H9 (cell line): ENCODE data around the gene TNFSF8. TPM values are rescaled to one million over a fixed set of nuclear protein-coding genes. Genes with fewer than 3 reads are reported as not detected.

Experiments
- DNase-seq: peaks from one replicate; pipeline ENCODE4 v3.0.0-alpha.2; 2017
- H2AFZ ChIP-seq: one replicate; pipeline ENCODE4 v1.6.1; 2013; ENCODE audit warnings: mild to moderate bottlenecking, low read length, control low read depth, moderate library complexity
- H2AK5ac ChIP-seq: 2 replicates; pipeline ENCODE4 v1.6.1; 2013; ENCODE audit warnings: low read length, control low read depth, mixed read lengths; ENCODE audit not compliant: insufficient read length
- H2BK120ac ChIP-seq: one replicate; pipeline ENCODE4 v1.6.1; 2013; ENCODE audit warnings: low read depth, mild to moderate bottlenecking, low read length, control low read depth, inconsistent platforms; ENCODE audit not compliant: poor library complexity, severe bottlenecking
- H2BK12ac ChIP-seq: 2 replicates; pipeline ENCODE4 v1.6.1; 2013; ENCODE audit warnings: low read length, control low read depth, mixed read lengths, low read depth; ENCODE audit not compliant: insufficient read length
- H2BK15ac ChIP-seq: 2 replicates; pipeline ENCODE4 v1.6.1; 2013; ENCODE audit warnings: low read depth, low read length, control low read depth
- H2BK20ac ChIP-seq: one replicate; pipeline ENCODE4 v1.6.1; 2013; ENCODE audit warnings: low read depth, mild to moderate bottlenecking, low read length, control low read depth, inconsistent platforms; ENCODE audit not compliant: poor library complexity, severe bottlenecking
- H2BK5ac ChIP-seq: 2 replicates; pipeline ENCODE4 v1.6.1; 2013; ENCODE audit warnings: low read length, control low read depth, mixed read lengths; ENCODE audit not compliant: insufficient read length
- H3K14ac ChIP-seq: 2 replicates; pipeline ENCODE4 v1.6.1; 2013; ENCODE audit warnings: low read length, control low read depth; ENCODE audit not compliant: insufficient read depth
- H3K18ac ChIP-seq: 2 replicates; pipeline ENCODE4 v1.6.1; 2013; ENCODE audit warnings: low read depth, mild to moderate bottlenecking, mixed read lengths, low read length, control low read depth; ENCODE audit not compliant: insufficient read length
- H3K23ac ChIP-seq: 2 replicates; pipeline ENCODE4 v1.6.1; 2013; ENCODE audit warnings: low read length, control low read depth, mixed read lengths, low read depth; ENCODE audit not compliant: insufficient read length
- H3K23me2 ChIP-seq: 2 replicates; pipeline ENCODE4 v1.6.1; 2013; ENCODE audit warnings: low read depth, mild to moderate bottlenecking, mixed read lengths, low read length, control low read depth; ENCODE audit not compliant: insufficient read length, poor library complexity, severe bottlenecking
- H3K27ac ChIP-seq: 2 replicates; pipeline ENCODE4 v1.5.1; 2013; ENCODE audit warnings: low read length, control low read depth, mixed read lengths, low read depth; ENCODE audit not compliant: insufficient read length
- H3K27me3 ChIP-seq: 2 replicates; pipeline ENCODE4 v1.6.1; 2013; ENCODE audit warnings: low read length, control low read depth, inconsistent platforms; ENCODE audit not compliant: insufficient read depth
- H3K4ac ChIP-seq: 2 replicates; pipeline ENCODE4 v1.6.1; 2013; ENCODE audit warnings: low read depth, mild to moderate bottlenecking, control low read depth, inconsistent platforms, low read length, moderate library complexity
- H3K4me1 ChIP-seq: 2 replicates; pipeline ENCODE4 v1.6.1; 2013; ENCODE audit warnings: low read length, control low read depth, inconsistent platforms; ENCODE audit not compliant: insufficient read depth
- H3K4me2 ChIP-seq: 2 replicates; pipeline ENCODE4 v1.6.1; 2013; ENCODE audit warnings: low read length, control low read depth, mixed read lengths; ENCODE audit not compliant: insufficient read length, insufficient read depth
- H3K56ac ChIP-seq: 2 replicates; pipeline ENCODE4 v1.6.1; 2013; ENCODE audit warnings: low read depth, mild to moderate bottlenecking, mixed read lengths, low read length, control low read depth; ENCODE audit not compliant: insufficient read length
- H3K79me1 ChIP-seq: 2 replicates; pipeline ENCODE4 v1.6.1; 2013; ENCODE audit warnings: low read depth, mild to moderate bottlenecking, moderate library complexity, low read length, control low read depth, inconsistent platforms; ENCODE audit not compliant: insufficient read depth, poor library complexity, severe bottlenecking
- H3K79me2 ChIP-seq: 2 replicates; pipeline ENCODE4 v1.6.1; 2013; ENCODE audit warnings: low read length, control low read depth, inconsistent platforms; ENCODE audit not compliant: insufficient read depth
- H3K9ac ChIP-seq: 2 replicates; pipeline ENCODE4 v1.6.1; 2013; ENCODE audit warnings: low read length, control low read depth, mixed read lengths; ENCODE audit not compliant: insufficient read length; ENCODE audit errors: extremely low read depth
- H3K9me3 ChIP-seq: one replicate; pipeline ENCODE4 v1.6.1; 2013; ENCODE audit warnings: low read depth, low read length, inconsistent platforms; ENCODE audit not compliant: control insufficient read depth
- H3T11ph ChIP-seq: one replicate; pipeline ENCODE4 v1.6.1; 2013; ENCODE audit warnings: mild to moderate bottlenecking, low read length, control low read depth, inconsistent platforms
- H4K20me1 ChIP-seq: one replicate; pipeline ENCODE4 v1.6.1; 2013; ENCODE audit not compliant: control insufficient read depth, insufficient read length, insufficient read depth
- H4K5ac ChIP-seq: 2 replicates; pipeline ENCODE4 v1.6.1; 2013; ENCODE audit warnings: low read depth, mild to moderate bottlenecking, mixed read lengths, low read length, control low read depth; ENCODE audit not compliant: insufficient read length
- H4K8ac ChIP-seq: replicated peaks from 2 replicates; pipeline ENCODE4 v1.6.1; 2013; ENCODE audit warnings: low read length, control low read depth, mixed read lengths, low read depth; ENCODE audit not compliant: insufficient read length
- H4K91ac ChIP-seq: 2 replicates; pipeline ENCODE4 v1.6.1; 2013; ENCODE audit warnings: low read depth, mild to moderate bottlenecking, moderate library complexity, mixed read lengths, low read length, control low read depth; ENCODE audit not compliant: insufficient read length
- H3K27ac Mint-ChIP-seq, 3 experiments: 2 replicates in 2 of 3; 3 replicates in 1 of 3; pipeline ENCODE4 v1.8.0; 2020 to 2021; ENCODE audit warnings: mixed read lengths in 3 of 3, mild to moderate bottlenecking in 1 of 3, moderate library complexity in 1 of 3
- H3K27me3 Mint-ChIP-seq: 2 replicates; pipeline ENCODE4 v1.8.0; 2021; ENCODE audit warnings: low read depth, mild to moderate bottlenecking, moderate library complexity, mixed read lengths
- H3K36me3 Mint-ChIP-seq, 3 experiments: 2 replicates in 2 of 3; 3 replicates in 1 of 3; pipeline ENCODE4 v1.8.0; 2020 to 2021; ENCODE audit warnings: low read depth in 3 of 3, mixed read lengths in 3 of 3; ENCODE audit not compliant: insufficient read depth in 1 of 3
- H3K4me1 Mint-ChIP-seq, 2 experiments: 2 replicates each; pipeline ENCODE4 v1.8.0; 2020; ENCODE audit warnings: mixed read lengths in 2 of 2
- H3K4me3 Mint-ChIP-seq, 2 experiments: 2 replicates in 1 of 2; 3 replicates in 1 of 2; pipeline ENCODE4 v1.8.0; 2020 to 2021; ENCODE audit warnings: mild to moderate bottlenecking in 2 of 2, mixed read lengths in 2 of 2, moderate library complexity in 1 of 2
- H3K9me3 Mint-ChIP-seq, 2 experiments: 2 replicates in 1 of 2; 3 replicates in 1 of 2; pipeline ENCODE4 v1.8.0; 2020; ENCODE audit warnings: mild to moderate bottlenecking in 2 of 2, mixed read lengths in 2 of 2, moderate library complexity in 1 of 2
- CTCF ChIP-seq: fragments of 200-600 bp; sonication (generic); conservative IDR thresholded peaks from 3 replicates; pipeline ENCODE4 v1.8.0; 2021; ENCODE audit warnings: antibody characterized with exemption, mild to moderate bottlenecking
- WGBS: extraction: QIAGEN DNeasy Blood & Tissue Kit; methylation state at CpG from one replicate; pipeline ENCODE4 v1.1.7; 2013; ENCODE audit warnings: missing lambda C conversion rate, low lambda C conversion rate, mixed read lengths; ENCODE audit not compliant: insufficient read length; ENCODE audit errors: extremely low coverage; 5-methylcytosine and 5-hydroxymethylcytosine counted together
- total RNA-seq: library from RNA; stranded (reverse); gene quantifications from 2 replicates; pipeline ENCODE4 v1.2.1, GENCODE V29; 2021

The TNFSF8 gene
- total RNA-seq, 1 experiment from 2014 or later = not detected

DNA sequence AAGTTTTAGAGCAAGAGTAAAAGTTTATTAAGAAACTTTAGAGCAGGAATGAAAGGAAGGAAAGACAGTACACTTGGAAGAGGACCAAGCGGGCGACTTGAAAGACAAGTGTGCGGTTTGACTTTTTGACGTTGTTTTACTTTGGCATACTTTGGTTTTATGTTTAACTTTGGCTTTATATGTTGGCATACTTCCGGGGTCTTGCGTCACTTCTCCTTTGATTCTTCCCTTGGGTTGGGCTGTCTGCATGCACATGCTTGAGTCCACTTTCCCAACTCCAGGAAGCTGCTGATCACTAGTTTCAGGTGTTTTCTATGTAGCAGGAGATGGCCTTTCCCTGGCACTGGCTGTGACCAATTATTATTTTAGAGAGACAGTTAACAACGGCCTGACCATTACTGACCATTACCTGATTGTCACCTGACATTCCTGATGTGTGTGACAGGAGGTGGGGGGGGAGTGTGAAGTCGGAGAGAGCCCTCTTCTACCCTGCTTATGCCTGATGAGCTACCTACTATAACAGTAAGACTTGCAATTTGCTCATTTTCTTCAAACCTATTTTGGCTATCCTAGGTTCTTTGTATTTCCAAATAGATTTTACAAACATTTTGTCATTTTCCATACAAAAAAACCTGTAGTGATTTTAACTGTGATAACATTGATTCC is 45.5 kb downstream of the TNFSF8 start:
- no peak overlapping the region for H4K8ac ChIP-seq
- no peaks in the 10 kb centered on the region for H3K9me3 ChIP-seq
- no peak overlapping the region; a peak in 1 of 7 replicates for H3K27ac Mint-ChIP-seq

More for the DNA sequence above, 45.5 kb downstream of the TNFSF8 start:
- Mint-ChIP-seq H3K27me3 (peaks cover 7% of the 10 kb centered on the region), H3K4me3 (no peak overlapping the region), H3K4me1 (peaks cover 10 to 12% of the 10 kb centered on the region in 2 experiments), H3K36me3 (peaks cover 0 to 3% (median 1%) of the 10 kb centered on the region in 3 experiments; a peak in 2 of 7 replicates), H3K9me3 (peaks cover 3 to 4% of the 10 kb centered on the region in 2 experiments; a peak in 2 of 5 replicates)
- H3K23me2 ChIP-seq = no peaks in the 10 kb centered on the region
- H3K27ac ChIP-seq = no peak overlapping the region
- no peak overlapping the region for H3K14ac ChIP-seq
- no peak overlapping the region for H4K91ac ChIP-seq
- TF ChIP-seq CTCF = no peak
- no peak overlapping the region for H4K5ac ChIP-seq
- H2BK120ac ChIP-seq = no peak overlapping the region
- H3K4ac ChIP-seq = no peak overlapping the region
- no peak overlapping the region for H3K18ac ChIP-seq
- no peak overlapping the region for H2BK5ac ChIP-seq
- H3K79me1 ChIP-seq = no peaks in the 10 kb centered on the region
- H3T11ph ChIP-seq = no peak overlapping the region
- H3K79me2 ChIP-seq = no peaks in the 10 kb centered on the region
- H2AFZ ChIP-seq = no peak overlapping the region
- H4K20me1 ChIP-seq = no peaks in the 10 kb centered on the region
- no peak overlapping the region for H3K4me2 ChIP-seq
- H3K9ac ChIP-seq = no peak overlapping the region
- no peak overlapping the region for H3K23ac ChIP-seq
- H2BK12ac ChIP-seq = no peak overlapping the region
- peaks cover 3% of the 10 kb centered on the region; the same call in 1 of the 2 replicates for H3K4me1 ChIP-seq
- H2BK20ac ChIP-seq = no peak overlapping the region
- no peaks in the 10 kb centered on the region for H3K27me3 ChIP-seq
- no peak overlapping the region for H3K56ac ChIP-seq
- H2BK15ac ChIP-seq = no peak overlapping the region
- no peak overlapping the region for H2AK5ac ChIP-seq
- no peak for DNase-seq
- WGBS = no CpG with 5 or more reads among the region's 8 CpGs
